NCI-H69 (cell line): ENCODE results near the gene ASTN2.

ENCODE experiments used
- DNase-seq: peaks from one replicate; lab custom pipeline; 2025; lab: John Stamatoyannopoulos, UW

Gene ASTN2

GRCh38 chr9:116479967-116480366 is 934.9 kb downstream of the ASTN2 start:
- no peak for DNase-seq

GRCh38 chr9:116479056-116479544 is 935.8 kb downstream of the ASTN2 start:
- DNase-seq, result no peak

- DNase-seq, result no peak
Measured at GRCh38 chr9:116477584-116478141, 937.2 kb downstream of the ASTN2 start.

GRCh38 chr9:116476935-116477381 is 937.9 kb downstream of the ASTN2 start:
- no peak for DNase-seq

- no peak for DNase-seq
Measured at GRCh38 chr9:116476002-116476401, 938.9 kb downstream of the ASTN2 start.

- peak; percentile 43 for DNase-seq
Measured at GRCh38 chr9:116475201-116475600, 939.7 kb downstream of the ASTN2 start.

- no peak for DNase-seq
Measured at GRCh38 chr9:116471944-116472506, 942.8 kb downstream of the ASTN2 start.

GRCh38 chr9:116471093-116471906 is 943.6 kb downstream of the ASTN2 start:
- peak; percentile 65 for DNase-seq

- no peak for DNase-seq
Measured at GRCh38 chr9:116468793-116469527, 945.9 kb downstream of the ASTN2 start.

GRCh38 chr9:116468369-116468768 is 946.5 kb downstream of the ASTN2 start:
- DNase-seq, result no peak

- no peak for DNase-seq
Measured at GRCh38 chr9:116467740-116468351, 947.0 kb downstream of the ASTN2 start.

GRCh38 chr9:116466271-116467235 is 948.3 kb downstream of the ASTN2 start:
- no peak for DNase-seq

- DNase-seq, result no peak
Measured at GRCh38 chr9:116465576-116466270, 949.1 kb downstream of the ASTN2 start.

- DNase-seq, result no peak
Measured at GRCh38 chr9:116464987-116465571, 949.8 kb downstream of the ASTN2 start.

GRCh38 chr9:116464423-116464822 is 950.4 kb downstream of the ASTN2 start:
- no peak for DNase-seq

GRCh38 chr9:116461632-116462031 is 953.2 kb downstream of the ASTN2 start:
- DNase-seq, result no peak

- DNase-seq, result no peak
Measured at GRCh38 chr9:116460026-116460425, 954.8 kb downstream of the ASTN2 start.

- DNase-seq, result no peak
Measured at GRCh38 chr9:116459576-116459975, 955.3 kb downstream of the ASTN2 start.

GRCh38 chr9:116456490-116457088 is 958.3 kb downstream of the ASTN2 start:
- DNase-seq, result no peak
